Rectal smooth muscle tissue (tissue), 1 donor: ENCODE measurements around the gene HOXA4.

Experiments
- H3K27ac ChIP-seq: one replicate; pipeline ENCODE4 v1.7.0; 2013; ENCODE audit warnings: low read depth, low read length, inconsistent platforms
- H3K27me3 ChIP-seq: one replicate; pipeline ENCODE4 v1.7.0; 2013; ENCODE audit warnings: low read length; ENCODE audit not compliant: control insufficient read depth, insufficient read depth
- H3K36me3 ChIP-seq: one replicate; pipeline ENCODE4 v1.7.0; 2013; ENCODE audit warnings: low read length; ENCODE audit not compliant: control insufficient read depth, insufficient read depth
- H3K4me1 ChIP-seq: one replicate; pipeline ENCODE4 v1.7.0; 2013; ENCODE audit warnings: low read length; ENCODE audit not compliant: control insufficient read depth, insufficient read depth
- H3K4me3 ChIP-seq: one replicate; pipeline ENCODE4 v1.7.0; 2013; ENCODE audit warnings: low read length
- H3K9ac ChIP-seq: one replicate; pipeline ENCODE4 v1.7.0; 2013; ENCODE audit warnings: low read length

The HOXA4 gene

DNA sequence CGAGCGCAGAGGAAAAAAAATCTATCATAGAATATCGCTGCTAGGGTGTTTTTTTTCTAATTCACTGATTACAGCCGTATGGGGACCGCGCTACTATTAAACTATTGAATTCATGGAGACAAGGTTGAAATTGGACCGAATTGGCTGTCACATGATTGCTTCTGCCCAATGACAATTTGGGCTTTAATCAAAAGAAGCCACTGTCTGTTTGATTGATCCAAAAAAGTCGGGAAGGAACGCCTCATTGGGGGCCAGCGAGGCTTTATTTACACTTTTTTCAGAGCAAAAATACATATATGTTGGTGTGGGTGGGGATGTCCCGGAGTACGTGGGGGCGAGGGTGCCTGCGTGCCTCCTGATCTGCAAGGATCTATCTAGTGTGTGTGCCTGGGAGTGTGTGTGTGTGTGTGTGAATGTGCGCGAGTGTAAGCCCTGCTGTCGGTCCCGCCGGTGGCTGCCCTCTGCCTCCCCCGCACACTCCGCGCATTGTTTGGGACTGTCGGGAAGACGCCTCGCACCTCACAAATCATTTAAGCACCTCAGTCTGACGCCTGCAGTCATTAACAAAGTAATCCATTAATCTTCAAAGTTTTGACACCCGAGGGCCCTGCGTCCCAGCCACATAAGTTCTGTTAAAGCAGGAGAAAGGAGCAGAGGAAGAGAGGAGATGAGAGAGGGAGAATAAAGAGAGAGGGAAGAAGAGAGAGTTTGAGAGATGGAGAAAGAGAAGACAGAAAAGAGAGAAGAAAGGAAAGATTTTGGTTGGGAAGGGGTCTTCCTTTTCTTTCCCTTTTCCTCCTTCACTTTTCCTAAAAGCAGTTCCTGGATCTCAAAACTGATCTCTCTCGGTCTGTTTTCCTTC, 27.7 kb downstream of the HOXA4 start, which contains the start of gene HOXA2:
TSS of gene HOXA2 (minus strand) at position 103 of the 862 bp plus-strand sequence. CDS start 183 bp downstream, outside the sequence.
- Histone ChIP-seq H3K4me3 (peak within 1 kb of the TSS; percentile 62), H3K9ac (no peak within 1 kb of the TSS), H3K27ac (peak within 1 kb of the TSS; percentile 84), H3K4me1 (peaks cover 13% of the 10 kb centered on the region), H3K36me3 (peaks cover 4% of the 10 kb centered on the region), H3K27me3 (no peaks in the 10 kb centered on the region)

DNA sequence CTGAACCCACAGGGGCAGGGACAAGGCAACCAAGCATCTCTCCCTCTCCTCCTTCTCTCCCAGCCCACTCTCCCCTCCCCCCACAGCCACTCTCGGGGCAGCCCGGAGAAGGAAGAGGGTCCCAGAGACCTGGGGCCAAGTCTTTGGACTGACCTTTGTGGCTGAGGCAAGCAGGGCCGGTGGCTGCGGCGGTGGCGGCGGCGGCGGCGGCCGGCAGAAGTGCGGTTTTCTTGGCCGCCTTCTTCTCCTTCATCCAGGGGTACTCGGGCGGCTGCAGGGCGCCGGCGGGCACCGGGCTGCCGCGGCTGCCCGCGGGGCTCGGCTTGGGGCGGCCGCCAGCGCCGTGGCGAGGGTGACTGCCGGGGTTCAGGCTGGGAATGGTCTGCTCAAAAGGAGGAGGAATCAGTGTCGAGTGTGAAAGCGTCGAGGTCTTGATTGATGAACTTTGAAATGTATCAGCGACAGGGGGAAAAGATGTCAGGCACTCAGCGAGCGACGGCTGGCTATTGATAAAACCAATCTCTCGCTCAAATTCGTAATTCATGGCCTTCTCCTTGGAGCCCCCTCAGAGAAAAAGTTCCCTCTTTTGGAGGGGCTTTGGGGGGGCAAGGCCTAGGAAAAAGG, 28.5 kb downstream of the HOXA4 start:
- H3K27ac ChIP-seq = peak overlapping the region; percentile 84
- peak overlapping the region; percentile 62 for H3K4me3 ChIP-seq
- H3K9ac ChIP-seq = no peak overlapping the region
- peaks cover 21% of the 10 kb centered on the region for H3K4me1 ChIP-seq
- no peaks in the 10 kb centered on the region for H3K27me3 ChIP-seq
- H3K36me3 ChIP-seq = peaks cover 4% of the 10 kb centered on the region

DNA sequence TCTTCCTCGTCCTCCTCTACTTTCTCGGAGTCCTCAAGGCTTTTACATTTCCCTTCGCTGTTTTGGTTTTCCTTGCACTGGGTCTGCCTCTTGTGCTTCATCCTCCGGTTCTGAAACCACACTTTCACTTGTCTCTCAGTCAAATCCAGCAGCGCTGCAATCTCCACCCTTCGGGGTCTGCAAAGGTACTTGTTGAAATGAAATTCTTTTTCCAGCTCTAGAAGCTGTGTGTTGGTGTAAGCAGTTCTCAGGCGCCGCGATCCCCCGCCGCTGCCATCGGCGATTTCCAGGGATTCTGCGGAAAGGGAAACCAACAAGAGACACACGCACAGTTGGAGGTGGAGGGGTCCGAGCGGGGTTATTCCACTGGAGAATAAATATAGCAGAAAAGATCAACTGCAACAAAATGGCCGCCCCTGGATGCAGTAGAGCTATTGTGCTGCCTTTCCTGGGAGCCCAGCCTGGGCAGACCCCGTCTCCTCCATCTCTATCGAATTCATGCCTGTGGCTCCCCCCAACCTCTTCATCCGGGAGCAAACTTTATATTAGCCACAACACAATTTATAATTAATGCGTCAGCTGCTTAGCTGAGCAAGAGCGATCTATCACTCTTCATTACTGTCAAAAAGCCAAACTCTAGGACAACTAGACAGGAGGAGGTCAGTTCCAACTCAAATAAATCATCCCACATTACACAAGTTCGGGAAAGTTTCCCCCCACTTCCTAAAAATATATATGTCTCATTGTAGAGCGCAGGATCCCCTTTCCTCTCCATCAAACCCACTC, 29.2 kb downstream of the HOXA4 start:
- peaks cover 22% of the 10 kb centered on the region for H3K4me1 ChIP-seq
- peak overlapping the region; percentile 29 for H3K9ac ChIP-seq
- no peaks in the 10 kb centered on the region for H3K27me3 ChIP-seq
- H3K36me3 ChIP-seq = peaks cover 4% of the 10 kb centered on the region
- H3K4me3 ChIP-seq = peak overlapping the region; percentile 62
- H3K27ac ChIP-seq = peak overlapping the region; percentile 84

DNA sequence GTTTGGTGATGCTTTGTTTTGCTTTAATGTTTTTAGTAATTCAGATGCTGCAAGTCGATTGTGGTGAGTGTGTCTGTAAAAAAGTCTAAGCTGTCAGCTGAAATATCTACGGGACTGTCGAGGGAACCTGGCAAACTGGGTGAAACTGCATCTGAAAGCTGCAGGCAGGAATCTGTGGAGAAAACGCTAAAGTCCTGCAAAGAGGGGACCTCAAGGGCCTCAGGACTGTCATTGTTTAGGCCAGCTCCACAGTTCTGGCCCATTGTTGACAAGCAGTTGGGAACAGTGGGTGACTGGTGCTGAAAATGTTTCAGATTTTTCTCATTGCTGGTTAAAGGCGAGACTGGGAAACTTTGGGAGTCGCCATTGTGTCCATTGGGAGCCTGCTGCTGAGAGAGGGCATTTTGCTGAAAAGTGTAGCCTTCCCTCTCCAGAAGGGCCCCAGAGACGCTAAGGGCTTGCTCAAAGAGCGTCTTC, 29.8 kb downstream of the HOXA4 start:
- Histone ChIP-seq H3K27ac (peak overlapping the region; percentile 84), H3K4me3 (peak overlapping the region; percentile 62), H3K27me3 (no peaks in the 10 kb centered on the region), H3K4me1 (peaks cover 22% of the 10 kb centered on the region), H3K36me3 (peaks cover 4% of the 10 kb centered on the region), H3K9ac (peak overlapping the region; percentile 29)

DNA sequence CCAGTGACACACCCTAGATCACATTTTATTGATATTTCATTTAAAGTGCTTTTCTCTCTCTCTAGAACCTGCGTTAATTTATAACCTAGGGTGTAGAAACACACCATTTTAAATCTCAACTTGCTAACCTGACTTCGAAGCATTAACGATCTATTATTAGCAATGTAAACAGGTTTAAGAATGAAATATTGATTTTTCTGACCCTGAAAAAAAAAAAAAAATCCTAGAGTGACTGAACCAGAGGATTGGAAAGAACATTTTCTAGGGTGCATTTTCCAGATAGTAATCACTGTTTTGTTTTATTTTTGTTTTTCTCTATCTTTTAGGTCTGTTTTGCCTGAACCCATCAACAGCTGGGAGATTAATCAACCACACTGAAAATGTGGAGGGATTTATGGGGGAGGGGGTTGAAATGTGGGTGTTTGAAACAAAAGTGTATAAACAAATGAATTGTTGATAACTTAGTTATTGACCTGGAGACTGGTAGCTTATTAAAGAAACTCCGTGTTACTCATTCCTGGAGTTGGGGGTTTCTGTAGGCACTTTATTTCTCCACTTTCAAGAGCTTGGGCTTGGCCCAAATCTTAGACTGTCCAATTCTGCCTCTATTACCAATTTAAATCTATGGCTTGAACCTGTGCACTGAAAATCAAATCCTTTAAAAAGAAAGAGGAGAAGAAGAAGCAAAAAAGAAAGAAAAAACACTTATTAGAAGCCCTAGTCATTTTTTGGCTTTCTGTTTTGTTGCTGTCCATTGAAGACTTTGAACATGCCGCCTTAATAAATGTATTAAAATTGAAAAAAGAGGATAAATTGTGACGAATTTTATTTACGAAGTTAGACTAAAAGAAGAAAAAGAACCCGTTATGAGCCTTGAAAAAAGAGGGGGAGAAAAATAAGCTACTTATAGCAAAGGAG, 30.8 kb downstream of the HOXA4 start:
- Histone ChIP-seq H3K27me3 (no peaks in the 10 kb centered on the region), H3K9ac (no peak overlapping the region), H3K27ac (peak overlapping the region; percentile 89), H3K4me1 (peaks cover 22% of the 10 kb centered on the region), H3K36me3 (peaks cover 4% of the 10 kb centered on the region), H3K4me3 (peak overlapping the region; percentile 95)

DNA sequence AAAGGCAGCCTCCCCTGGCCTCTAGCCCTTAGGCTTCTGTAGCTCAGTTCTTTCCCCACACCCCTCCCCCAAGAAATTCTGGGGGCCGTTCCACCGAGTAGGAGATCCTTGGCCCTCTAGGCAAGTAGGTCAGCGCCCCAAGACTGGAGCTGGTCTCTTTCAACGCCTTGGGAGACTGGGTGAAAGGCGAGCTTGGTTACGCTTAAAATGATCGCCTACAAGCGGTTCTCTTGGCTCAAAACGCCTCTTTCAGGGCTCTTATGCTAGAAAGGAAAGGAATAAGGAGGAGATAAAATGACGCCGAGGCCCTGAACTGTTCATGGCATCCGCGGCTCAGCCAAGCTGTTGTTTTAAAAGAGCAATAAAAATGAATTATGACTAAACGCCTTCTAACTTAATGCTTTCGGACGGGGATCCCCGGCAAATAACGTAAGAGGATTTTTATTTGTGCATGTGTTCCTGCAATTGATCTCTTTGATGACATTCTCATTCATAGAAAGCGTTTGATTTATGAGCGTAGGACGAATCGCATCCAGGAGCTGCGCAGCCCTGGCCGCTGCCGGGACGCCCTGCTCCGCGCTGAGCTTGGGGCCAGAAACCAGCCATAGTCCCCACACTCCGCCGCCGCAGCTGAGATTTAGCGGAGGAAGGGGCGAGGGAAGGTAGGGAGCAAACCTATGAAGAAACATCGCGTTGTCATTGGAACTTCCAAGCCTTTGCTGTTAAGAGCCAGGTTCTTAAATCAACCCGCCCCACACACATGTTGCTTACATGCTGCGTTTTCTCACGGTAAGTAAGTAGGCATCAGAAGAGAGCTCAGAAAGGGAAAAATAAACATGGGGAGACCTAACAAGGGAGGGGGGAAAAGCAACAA, 31.7 kb downstream of the HOXA4 start:
- H3K27me3 ChIP-seq = no peaks in the 10 kb centered on the region
- H3K36me3 ChIP-seq = peaks cover 4% of the 10 kb centered on the region
- peaks cover 22% of the 10 kb centered on the region for H3K4me1 ChIP-seq
- H3K4me3 ChIP-seq = peak overlapping the region; percentile 95
- H3K9ac ChIP-seq = peak overlapping the region; percentile 4
- peak overlapping the region; percentile 89 for H3K27ac ChIP-seq

DNA sequence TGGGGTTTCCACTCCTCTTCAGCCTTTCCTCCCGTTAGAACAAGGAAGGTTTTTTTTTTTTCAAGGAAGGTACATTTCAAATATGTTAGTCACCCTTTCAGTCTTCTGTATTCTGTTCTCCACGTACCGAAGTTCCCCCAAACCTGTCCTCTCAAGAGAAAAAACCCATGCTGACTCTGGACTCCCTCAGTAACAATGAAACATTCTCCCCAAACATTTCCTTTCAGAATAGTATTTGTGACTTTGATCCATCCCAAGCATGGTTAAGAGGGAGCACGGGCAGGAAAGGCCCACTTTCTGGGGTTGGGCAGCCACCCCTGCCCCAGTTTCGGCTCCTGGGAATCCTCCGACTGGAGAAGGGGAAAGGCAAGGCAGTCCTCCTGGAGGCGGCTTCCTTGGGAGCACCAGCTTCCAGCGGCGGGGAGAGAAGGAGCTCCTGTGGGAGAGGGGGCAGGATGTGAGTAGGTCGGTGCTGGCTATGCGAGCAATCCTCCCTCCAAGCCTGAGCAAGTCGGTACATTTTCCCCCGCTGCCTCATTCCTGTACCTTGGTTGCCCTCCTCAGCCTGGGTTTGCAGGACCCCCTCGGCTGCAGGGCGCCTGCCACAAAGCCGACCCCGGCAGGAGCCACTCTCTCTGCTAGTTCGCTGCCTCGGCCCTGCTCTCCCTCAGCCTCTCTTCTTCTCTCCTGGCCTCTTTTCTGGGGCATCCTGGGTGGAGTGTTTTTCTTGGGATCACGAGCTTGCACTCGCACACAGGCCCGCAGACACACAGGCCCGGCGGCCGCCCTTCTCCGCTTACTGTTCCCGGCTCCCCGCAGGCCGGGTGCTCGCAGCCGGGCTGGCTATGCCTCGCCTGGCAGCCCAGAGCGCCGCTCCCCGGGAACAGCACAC, 32.6 kb downstream of the HOXA4 start:
- peaks cover 22% of the 10 kb centered on the region for H3K4me1 ChIP-seq
- H3K36me3 ChIP-seq = peaks cover 4% of the 10 kb centered on the region
- H3K27ac ChIP-seq = peak overlapping the region; percentile 89
- no peaks in the 10 kb centered on the region for H3K27me3 ChIP-seq
- H3K9ac ChIP-seq = peak overlapping the region; percentile 4
- H3K4me3 ChIP-seq = peak overlapping the region; percentile 95

DNA sequence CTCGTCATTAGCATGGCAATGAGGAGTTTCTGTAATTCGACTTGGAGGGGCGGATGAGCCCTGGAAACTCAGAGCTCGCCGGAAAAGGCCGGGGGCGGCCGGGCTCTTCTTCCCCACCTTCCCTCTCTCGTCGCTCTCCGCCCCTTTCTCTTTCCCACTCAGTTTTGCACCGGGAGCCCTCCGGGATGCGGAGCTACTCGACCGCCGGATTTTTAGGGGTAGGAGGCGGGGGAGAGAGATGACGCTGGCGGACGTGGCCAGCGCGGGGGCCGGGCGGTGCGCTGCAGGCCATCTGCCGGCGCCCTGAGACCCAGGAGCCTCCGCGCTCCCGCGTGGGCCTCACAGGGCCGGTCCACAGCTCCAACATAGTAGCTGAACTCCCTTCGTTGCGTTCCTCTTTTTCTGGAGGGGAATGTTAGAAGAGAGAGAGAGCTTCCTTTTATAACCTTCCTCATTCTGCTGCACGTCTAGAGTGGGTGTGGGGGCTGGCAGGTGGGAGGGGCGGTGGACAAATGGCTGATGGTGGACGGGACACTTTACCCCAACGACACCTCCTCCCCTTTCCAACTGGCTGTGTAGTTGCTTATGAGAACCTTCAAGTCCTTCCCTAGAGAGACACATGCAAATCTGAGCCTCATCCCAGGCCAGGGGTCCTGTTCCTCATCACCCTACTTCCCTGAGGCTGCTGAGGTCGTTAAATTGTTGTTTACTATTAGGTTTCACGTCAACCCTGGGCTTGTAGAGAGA, 33.6 kb downstream of the HOXA4 start:
- Histone ChIP-seq H3K27ac (peak overlapping the region; percentile 89), H3K27me3 (no peaks in the 10 kb centered on the region), H3K9ac (peak overlapping the region; percentile 80), H3K4me3 (peak overlapping the region; percentile 95), H3K4me1 (peaks cover 22% of the 10 kb centered on the region), H3K36me3 (peaks cover 4% of the 10 kb centered on the region)

DNA sequence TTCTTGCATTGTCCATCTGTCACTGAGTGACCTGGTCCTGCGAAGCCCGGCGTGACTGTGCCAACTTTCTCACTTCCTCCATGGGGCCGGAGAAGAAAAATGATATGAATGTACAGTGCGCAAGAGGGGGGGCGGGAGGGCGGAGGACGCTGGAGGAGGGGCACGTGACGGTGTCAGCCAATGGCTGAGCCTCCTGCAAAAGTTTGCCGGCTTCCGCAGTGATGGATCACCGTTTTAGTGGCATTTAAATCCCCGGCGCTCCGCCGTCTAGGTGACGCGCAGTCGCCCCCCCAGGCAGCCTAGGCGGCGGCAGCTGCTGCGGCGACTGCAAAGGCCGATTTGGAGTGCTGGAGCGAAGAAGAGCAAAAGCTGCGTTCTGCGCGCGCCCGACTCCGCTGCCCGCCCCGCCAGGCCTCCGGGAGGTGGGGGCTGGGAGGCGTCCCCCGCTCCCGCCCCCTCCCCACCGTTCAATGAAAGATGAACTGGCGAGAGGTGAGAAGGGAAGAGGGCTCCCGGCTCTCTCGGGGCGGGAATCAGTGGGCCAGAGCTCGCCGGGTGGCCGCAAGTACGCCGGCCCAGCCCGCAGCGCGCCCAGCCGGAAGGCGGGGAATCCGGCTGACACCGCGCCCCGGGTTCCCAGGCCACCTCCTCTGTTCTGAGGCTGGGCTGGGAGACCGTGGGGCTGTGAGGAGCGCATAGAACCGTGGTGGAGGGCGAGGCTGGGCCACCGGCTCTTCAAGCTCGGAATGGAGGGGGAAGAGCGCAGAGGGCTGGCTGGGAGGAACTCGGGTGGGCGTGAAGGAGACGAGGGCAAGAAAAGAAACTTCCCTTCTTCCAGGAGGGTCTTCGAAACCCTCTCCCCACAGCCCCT, 34.4 kb downstream of the HOXA4 start, which contains the start of gene HOXA1:
TSS of gene HOXA1 (minus strand) at position 104 of the 871 bp plus-strand sequence. CDS start at position 16, 88 bp downstream.
- Histone ChIP-seq H3K36me3 (peaks cover 4% of the 10 kb centered on the region), H3K4me1 (peaks cover 22% of the 10 kb centered on the region), H3K27me3 (no peaks in the 10 kb centered on the region), H3K27ac (peak within 1 kb of the TSS; percentile 89), H3K4me3 (peak within 1 kb of the TSS; percentile 95), H3K9ac (peak within 1 kb of the TSS; percentile 80)
